MCF 10A (cell line): ENCODE data around the gene ARHGEF17. TPM values are rescaled to one million over a fixed set of nuclear protein-coding genes. Genes with fewer than 3 reads are reported as not detected.

Experiments
- BruUV-seq: library from RNA; stranded (reverse); fragments of 400-500 nt; replicated peaks from 2 replicates; lab custom pipeline; 2021; lab: Mats Ljungman, UMichigan
- CTCF ChIA-PET: fragments of 300-600 bp; sonication (Branson Sonifier 250); formaldehyde crosslinking; extraction: SDS; loops from one replicate; lab custom pipeline; 2021; ENCODE audit warnings: antibody characterized with exemption, inconsistent platforms; lab: Yijun Ruan, JAX
- POLR2A ChIA-PET: fragments of 300-600, 350-650 bp; sonication (Branson Sonifier 250); formaldehyde crosslinking; extraction: SDS; loops from one replicate; lab custom pipeline; 2020; ENCODE audit warnings: antibody characterized with exemption, inconsistent platforms; lab: Yijun Ruan, JAX
- DNase-seq: peaks from one replicate; pipeline ENCODE4 v3.0.0-alpha.2; 2018; ENCODE audit not compliant: unreplicated experiment
- H3K27ac Mint-ChIP-seq: one replicate; pipeline ENCODE4 v1.8.0; 2022; ENCODE audit warnings: mild to moderate bottlenecking, low read depth, mixed read lengths; ENCODE audit not compliant: unreplicated experiment
- H3K27me3 Mint-ChIP-seq: one replicate; pipeline ENCODE4 v1.8.0; 2022; ENCODE audit warnings: mixed read lengths; ENCODE audit not compliant: insufficient read depth, unreplicated experiment
- H3K36me3 Mint-ChIP-seq: one replicate; pipeline ENCODE4 v1.8.0; 2022; ENCODE audit warnings: mild to moderate bottlenecking, moderate library complexity, mixed read lengths; ENCODE audit not compliant: insufficient read depth, unreplicated experiment
- H3K4me1 Mint-ChIP-seq: one replicate; pipeline ENCODE4 v1.8.0; 2022; ENCODE audit warnings: mixed read lengths; ENCODE audit not compliant: insufficient read depth, unreplicated experiment
- H3K4me3 Mint-ChIP-seq: one replicate; pipeline ENCODE4 v1.8.0; 2022; ENCODE audit warnings: mild to moderate bottlenecking, moderate library complexity, mixed read lengths; ENCODE audit not compliant: unreplicated experiment
- H3K9me3 Mint-ChIP-seq: one replicate; pipeline ENCODE4 v1.8.0; 2022; ENCODE audit warnings: mixed read lengths; ENCODE audit not compliant: unreplicated experiment
- intact Hi-C: fragments of 100-400 bp; cut with micrococcal nuclease; formaldehyde crosslinking; loops from 2 replicates; pipeline ENCODE4 v1.14.1; 2022
- total RNA-seq: library from RNA; stranded (reverse); gene quantifications from 2 replicates; pipeline ENCODE4 v1.2.3, GENCODE V29; 2022
- TF ChIP-seq, protein P1 (sequence below): fragments of 200-600 bp; IDR thresholded peaks from one replicate; pipeline ENCODE4 v1.8.0; 2022; ENCODE audit warnings: antibody characterized with exemption, mild to moderate bottlenecking; ENCODE audit not compliant: unreplicated experiment

The ARHGEF17 gene
- total RNA-seq, 1 experiment from 2014 or later: 27.6 TPM

DNA sequence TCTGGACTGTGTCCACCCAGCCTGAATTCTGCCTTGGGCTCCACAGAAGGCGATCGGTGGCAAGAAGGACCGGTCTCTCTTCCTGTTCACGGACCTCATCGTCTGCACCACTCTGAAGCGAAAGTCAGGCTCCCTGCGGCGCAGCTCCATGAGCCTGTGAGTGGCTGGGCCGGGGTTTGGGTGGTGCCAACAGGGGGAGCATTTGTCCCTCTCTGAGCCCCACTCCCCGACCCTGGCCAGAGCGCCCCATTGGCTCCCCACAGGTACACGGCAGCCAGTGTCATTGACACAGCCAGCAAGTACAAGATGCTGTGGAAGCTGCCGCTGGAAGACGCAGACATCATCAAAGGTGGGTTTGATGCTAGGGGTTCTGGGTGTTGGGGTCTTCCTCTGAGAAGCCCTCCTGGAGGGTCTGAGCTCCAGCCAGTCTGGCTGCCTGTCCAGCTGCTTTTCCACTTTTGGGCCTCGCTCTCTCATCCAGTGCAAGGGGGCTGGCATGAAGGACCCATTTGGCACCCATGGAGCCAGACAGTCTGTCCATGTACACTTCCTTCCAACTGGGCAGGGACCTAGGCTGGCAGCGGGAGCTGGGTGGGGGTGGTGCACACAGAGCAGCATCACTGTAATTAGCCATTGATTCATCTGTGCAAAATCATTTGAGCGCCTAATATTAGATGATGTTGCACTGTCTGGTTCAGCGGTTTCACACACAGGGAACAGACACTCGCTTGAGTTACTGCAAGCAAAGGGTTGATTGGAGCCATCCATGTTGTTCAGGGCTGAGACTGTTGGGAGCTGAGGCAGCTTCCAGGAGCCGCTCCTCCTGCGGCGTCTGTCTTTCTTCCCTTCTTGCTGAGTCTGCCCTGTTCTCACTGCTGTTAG is 49.1 kb downstream of the ARHGEF17 start:
- no peaks in the 10 kb centered on the region for H3K4me1 Mint-ChIP-seq
- BruUV-seq: no TSS peak
- no peaks in the 10 kb centered on the region for H3K9me3 Mint-ChIP-seq
- ChIA-PET CTCF (interaction anchor here (0.7 to 1.2 kb wide), 4 partner anchors 22 to 1041 kb away, joined by 3 to 7 read pairs (median 4); partner anchors contain the start of gene PGM2L1), POLR2A (no interaction called here)
- intact Hi-C loops: no loop called here
- H3K36me3 Mint-ChIP-seq: peaks cover 45% of the 10 kb centered on the region
- no peak overlapping the region for H3K4me3 Mint-ChIP-seq
- no peak for DNase-seq
- no peaks in the 10 kb centered on the region for H3K27me3 Mint-ChIP-seq
- H3K27ac Mint-ChIP-seq: no peak overlapping the region
- TF ChIP-seq, protein P1, sequence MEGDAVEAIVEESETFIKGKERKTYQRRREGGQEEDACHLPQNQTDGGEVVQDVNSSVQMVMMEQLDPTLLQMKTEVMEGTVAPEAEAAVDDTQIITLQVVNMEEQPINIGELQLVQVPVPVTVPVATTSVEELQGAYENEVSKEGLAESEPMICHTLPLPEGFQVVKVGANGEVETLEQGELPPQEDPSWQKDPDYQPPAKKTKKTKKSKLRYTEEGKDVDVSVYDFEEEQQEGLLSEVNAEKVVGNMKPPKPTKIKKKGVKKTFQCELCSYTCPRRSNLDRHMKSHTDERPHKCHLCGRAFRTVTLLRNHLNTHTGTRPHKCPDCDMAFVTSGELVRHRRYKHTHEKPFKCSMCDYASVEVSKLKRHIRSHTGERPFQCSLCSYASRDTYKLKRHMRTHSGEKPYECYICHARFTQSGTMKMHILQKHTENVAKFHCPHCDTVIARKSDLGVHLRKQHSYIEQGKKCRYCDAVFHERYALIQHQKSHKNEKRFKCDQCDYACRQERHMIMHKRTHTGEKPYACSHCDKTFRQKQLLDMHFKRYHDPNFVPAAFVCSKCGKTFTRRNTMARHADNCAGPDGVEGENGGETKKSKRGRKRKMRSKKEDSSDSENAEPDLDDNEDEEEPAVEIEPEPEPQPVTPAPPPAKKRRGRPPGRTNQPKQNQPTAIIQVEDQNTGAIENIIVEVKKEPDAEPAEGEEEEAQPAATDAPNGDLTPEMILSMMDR: no peak

DNA sequence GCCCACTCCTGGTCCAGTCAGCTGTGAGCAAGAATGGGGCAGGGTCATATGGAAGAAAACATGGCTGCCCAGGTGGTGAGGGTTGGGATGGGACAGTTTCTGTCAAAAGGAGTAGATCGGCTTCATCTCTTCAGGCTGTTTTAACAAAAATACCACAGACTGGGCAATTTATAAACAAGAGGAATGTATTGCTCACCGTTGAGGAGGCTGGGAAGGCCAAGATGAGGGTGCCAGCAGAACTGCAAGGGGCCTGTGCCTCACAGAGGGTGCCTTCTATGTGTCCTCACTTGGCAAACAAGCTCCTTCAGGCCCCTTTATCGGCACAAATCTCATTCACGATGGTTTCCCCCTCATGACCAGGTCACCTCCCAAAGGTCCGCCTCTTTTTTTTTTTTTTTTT is 50.0 kb downstream of the ARHGEF17 start:
- TF ChIP-seq, protein P1: no peak
- DNase-seq: no peak
- H3K4me3 Mint-ChIP-seq: no peak overlapping the region
- POLR2A ChIA-PET: no interaction called here
- H3K27ac Mint-ChIP-seq: no peak overlapping the region
- H3K36me3 Mint-ChIP-seq: peaks cover 41% of the 10 kb centered on the region
- no TSS peak for BruUV-seq
- no peaks in the 10 kb centered on the region for H3K27me3 Mint-ChIP-seq
- intact Hi-C loops: no loop called here
- CTCF ChIA-PET: interaction anchor here (0.7 to 1.2 kb wide), 4 partner anchors 22 to 51 kb away, joined by 3 to 7 read pairs (median 4); no protein-coding TSS in a partner anchor
- H3K9me3 Mint-ChIP-seq: no peaks in the 10 kb centered on the region
- no peaks in the 10 kb centered on the region for H3K4me1 Mint-ChIP-seq

DNA sequence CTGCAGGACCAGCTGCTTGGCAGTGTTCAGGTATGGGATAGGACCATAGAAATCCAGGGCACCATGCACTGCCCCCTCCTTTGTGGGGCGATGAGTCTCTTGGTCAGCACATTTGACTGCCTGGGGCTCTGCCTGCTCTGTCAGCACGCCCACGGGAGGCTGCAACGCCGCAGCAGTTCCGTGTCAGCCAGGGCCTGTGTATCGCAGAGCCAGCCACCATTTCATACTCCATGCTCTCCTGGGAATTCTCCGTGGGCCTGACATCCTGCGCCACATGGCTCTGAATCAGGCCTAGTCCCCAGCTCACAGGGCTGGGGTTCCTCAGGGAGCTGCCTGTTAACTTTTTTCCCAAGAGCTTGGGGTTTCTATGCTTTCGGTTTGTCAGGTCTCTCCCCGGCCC is 51.3 kb downstream of the ARHGEF17 start:
- Mint-ChIP-seq H3K36me3 (peaks cover 36% of the 10 kb centered on the region), H3K27ac (no peak overlapping the region), H3K4me3 (no peak overlapping the region), H3K27me3 (no peaks in the 10 kb centered on the region), H3K4me1 (no peaks in the 10 kb centered on the region), H3K9me3 (no peaks in the 10 kb centered on the region)
- ChIA-PET CTCF (interaction anchor here (0.9 to 6.9 kb wide), 5 partner anchors 8 to 52 kb away, joined by 3 to 53 read pairs (median 10); no protein-coding TSS in a partner anchor), POLR2A (no interaction called here)
- TF ChIP-seq, protein P1: no peak
- no TSS peak for BruUV-seq
- no peak for DNase-seq
- intact Hi-C loops: no loop called here

DNA sequence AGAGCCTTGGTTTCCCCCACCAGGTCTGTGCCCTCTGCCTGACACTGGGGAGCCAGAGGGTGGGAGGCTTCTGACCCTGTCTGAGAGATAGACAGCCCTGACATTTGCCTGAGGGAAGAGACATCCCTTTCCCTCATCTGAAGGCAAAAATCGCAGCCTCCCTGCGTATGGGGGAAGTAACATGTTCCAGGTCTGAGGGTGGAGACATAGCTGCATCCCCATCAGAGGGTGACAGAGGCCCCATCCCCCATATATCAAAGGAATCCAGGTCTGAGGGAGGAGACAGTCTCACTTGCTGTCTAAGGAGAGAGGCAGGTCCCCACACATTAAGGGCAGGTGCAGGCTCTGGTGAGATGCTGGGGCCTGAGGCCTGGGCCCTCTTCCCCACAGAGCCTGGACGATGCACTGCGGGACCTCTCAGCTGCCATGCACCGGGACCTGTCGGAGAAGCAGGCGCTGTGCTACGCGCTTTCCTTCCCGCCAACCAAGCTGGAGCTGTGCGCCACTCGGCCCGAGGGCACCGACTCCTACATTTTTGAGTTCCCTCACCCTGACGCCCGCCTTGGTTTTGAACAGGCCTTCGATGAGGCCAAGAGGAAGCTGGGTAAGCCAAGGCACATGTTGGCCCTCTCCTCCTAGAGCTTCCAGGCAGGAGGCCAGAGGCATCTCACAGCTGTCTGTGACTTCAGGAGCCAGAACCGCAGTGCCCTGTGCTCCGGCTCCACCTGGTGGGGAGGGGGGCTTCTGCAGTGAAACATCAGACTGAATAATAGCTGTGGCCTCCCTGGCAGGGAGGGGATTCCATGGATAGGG is 52.1 kb downstream of the ARHGEF17 start:
- peak; percentile 29 for DNase-seq
- intact Hi-C loops: no loop called here

More for the DNA sequence above, 52.1 kb downstream of the ARHGEF17 start:
- BruUV-seq: no TSS peak
- ChIA-PET POLR2A (interaction anchor here (0.6 kb wide), 1 partner anchor 266 kb away, joined by 3 read pairs; no protein-coding TSS in a partner anchor), CTCF (interaction anchor here (0.7 to 6.9 kb wide), 6 partner anchors 9 to 41 kb away, joined by 4 to 53 read pairs (median 7); no protein-coding TSS in a partner anchor)
- Mint-ChIP-seq H3K36me3 (peaks cover 36% of the 10 kb centered on the region), H3K4me3 (no peak overlapping the region), H3K4me1 (no peaks in the 10 kb centered on the region), H3K9me3 (no peaks in the 10 kb centered on the region), H3K27ac (no peak overlapping the region), H3K27me3 (no peaks in the 10 kb centered on the region)
- TF ChIP-seq, protein P1: peak; percentile 40
